Measurements from ENCODE around the gene AARS2. TPM values are rescaled to one million over a fixed set of nuclear protein-coding genes. Genes with fewer than 3 reads are reported as not detected.
A peak's percentile ranks its signal among the peaks of the same experiment; 100 is the strongest.

The AARS2 gene
- total RNA-seq, 3 donors from 2014 or later, result 12.5 to 21.1 (median 15.9) TPM

DNA sequence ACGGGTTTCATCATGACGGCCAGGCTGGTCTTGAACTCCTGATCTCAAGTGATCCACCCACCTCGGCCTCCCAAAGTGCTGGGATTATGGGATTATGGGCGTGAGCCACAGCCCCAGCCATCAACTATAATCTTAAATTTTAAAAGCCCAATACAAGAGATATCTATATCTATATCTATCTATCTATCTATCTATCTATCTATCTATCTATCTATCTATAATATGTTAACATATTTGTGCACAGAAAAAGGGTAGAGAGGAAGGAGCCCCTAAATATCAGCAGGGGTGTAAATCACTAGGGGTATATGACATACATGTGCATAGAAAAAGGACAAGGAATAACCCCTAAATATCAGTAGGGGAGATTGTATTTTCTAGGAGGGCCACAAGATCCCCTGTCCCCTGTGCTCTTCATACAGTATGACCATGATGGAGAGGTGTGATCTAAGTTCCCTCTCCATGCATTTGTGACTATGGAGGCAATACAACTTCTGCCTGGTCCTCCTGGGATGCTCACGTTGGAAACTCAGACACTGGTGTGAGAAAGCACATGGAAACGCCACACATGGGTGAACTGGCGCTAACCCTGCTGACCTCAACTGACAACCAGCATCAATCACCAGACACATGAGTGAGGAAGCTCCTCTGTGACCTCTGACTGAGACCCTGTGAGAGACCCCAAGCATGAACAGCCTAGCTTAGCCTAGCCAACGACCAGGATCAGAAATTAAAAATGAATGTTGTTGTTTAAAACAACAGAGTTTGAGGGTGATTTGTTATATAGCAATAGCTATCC lies 28.1 kb upstream of the AARS2 start:
- Histone ChIP-seq H3K4me3 (no peak overlapping the region), H3K36me3 (ENCODE audit: low read depth) (no peaks in the 10 kb centered on the region), H3K9me3 (no peaks in the 10 kb centered on the region), H3K4me1 (ENCODE audit: low read depth) (no peaks in the 10 kb centered on the region)
- TF ChIP-seq CTCF (IDR thresholded peaks at IDR 0.05), result no peak
- intact Hi-C loops (cut with DNase I, micrococcal nuclease), result no loop called here
- no peak for ATAC-seq
- no peak for DNase-seq

GRCh38 chr6:44339763-44340625 lies 26.8 kb upstream of the AARS2 start:
- ATAC-seq, result no peak
- Histone ChIP-seq H3K4me3 (no peak overlapping the region), H3K4me1 (ENCODE audit: low read depth) (no peaks in the 10 kb centered on the region), H3K9me3 (no peaks in the 10 kb centered on the region), H3K36me3 (ENCODE audit: low read depth) (no peaks in the 10 kb centered on the region)
- TF ChIP-seq CTCF (IDR thresholded peaks at IDR 0.05), result no peak
- no peak for DNase-seq
- intact Hi-C loops (cut with DNase I, micrococcal nuclease), result loop anchor here (5.0 kb wide), 1 partner anchor 73 kb away; the partner anchor contains the start of gene NFKBIE (in 2 of the 2)

DNA sequence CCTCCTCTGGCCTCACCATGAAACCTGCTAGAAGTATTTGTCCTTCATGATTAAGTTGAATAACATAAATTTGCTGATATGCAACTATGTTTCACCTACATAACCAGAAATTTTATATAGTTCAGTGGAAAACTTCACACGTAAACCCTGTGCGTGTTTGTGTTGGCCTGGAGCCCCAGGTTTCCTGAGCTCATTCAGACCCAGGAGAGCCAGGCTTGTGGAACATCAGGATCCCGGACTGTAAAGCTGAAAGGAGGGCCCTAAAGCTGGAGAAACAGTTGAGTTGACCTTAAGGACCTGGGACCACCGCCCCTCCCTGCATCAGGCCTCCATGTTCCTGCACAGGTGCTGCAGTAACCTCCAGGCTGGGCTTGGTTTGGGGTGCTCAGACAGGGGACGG lies 26.2 kb upstream of the AARS2 start:
- DNase-seq (no peak), ATAC-seq (no peak)
- intact Hi-C loops (cut with DNase I, micrococcal nuclease), result loop anchor here (5.0 kb wide), 1 partner anchor 72 kb away; the partner anchor contains the start of gene NFKBIE (in 2 of the 2)
- TF ChIP-seq CTCF (IDR thresholded peaks at IDR 0.05), result no peak
- no peaks in the 10 kb centered on the region for H3K9me3 ChIP-seq
- no peak overlapping the region for H3K4me3 ChIP-seq
- no peaks in the 10 kb centered on the region for H3K4me1 ChIP-seq (ENCODE audit: low read depth)
- H3K36me3 ChIP-seq (ENCODE audit: low read depth), result no peaks in the 10 kb centered on the region

DNA sequence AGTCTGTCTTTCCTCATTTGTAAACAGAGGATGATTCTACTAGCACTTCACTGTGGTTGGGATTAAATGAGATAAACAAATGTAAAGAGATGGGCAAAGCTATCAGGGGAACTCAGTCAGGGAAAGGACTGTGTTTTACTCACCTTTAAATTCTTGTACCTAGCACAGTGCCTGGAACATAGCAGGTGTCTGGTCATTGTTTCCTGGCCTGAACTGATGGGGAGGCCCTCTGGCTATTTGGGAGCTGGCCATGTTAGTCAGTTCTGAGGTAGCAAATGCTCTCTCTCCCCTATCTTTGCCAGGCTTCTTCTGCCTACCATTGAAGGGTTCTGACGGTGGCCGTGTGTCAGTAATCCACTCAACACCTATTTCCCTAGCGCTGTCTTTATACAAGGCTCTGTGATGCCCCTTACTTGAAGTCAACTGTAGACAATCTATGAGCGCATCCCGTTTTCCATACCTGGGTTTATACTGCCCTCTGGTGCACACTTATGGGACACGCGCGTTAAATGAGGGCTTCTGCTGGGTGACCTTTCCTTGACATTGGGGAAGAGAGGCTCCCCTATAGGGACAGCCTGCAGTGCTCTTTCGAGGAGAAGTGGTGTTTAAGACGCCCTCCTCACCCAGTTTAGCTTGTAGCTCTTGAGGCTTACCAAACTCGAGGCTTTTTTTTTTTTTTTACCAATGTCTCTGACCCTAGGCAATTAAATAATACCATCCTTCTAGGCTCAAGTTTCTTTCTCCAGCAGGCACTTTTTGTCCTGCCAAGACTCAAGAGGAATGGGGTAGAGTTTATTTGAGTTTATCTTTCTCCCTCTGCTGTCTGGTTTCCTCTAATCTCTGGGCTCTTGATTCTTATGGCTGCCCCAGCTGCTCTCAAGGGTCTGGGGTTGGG lies 25.3 kb upstream of the AARS2 start:
- no peaks in the 10 kb centered on the region for H3K36me3 ChIP-seq (ENCODE audit: low read depth)
- DNase-seq, result peak in 2 of 3 donors; percentile 73 to 84
- TF ChIP-seq CTCF (IDR thresholded peaks at IDR 0.05), result peak; percentile 37
- no peak overlapping the region for H3K4me3 ChIP-seq
- H3K9me3 ChIP-seq, result no peaks in the 10 kb centered on the region
- intact Hi-C loops (cut with DNase I, micrococcal nuclease), result loop anchor here (5.0 kb wide), 1 partner anchor 71 kb away; the partner anchor contains the start of gene NFKBIE (in 2 of the 2)
- no peaks in the 10 kb centered on the region for H3K4me1 ChIP-seq (ENCODE audit: low read depth)
- ATAC-seq, result peak; percentile 92

GRCh38 chr6:44335631-44336030 lies 22.5 kb upstream of the AARS2 start:
- Histone ChIP-seq H3K4me1 (ENCODE audit: low read depth) (no peaks in the 10 kb centered on the region), H3K9me3 (no peaks in the 10 kb centered on the region), H3K4me3 (no peak overlapping the region), H3K36me3 (ENCODE audit: low read depth) (no peaks in the 10 kb centered on the region)
- no peak for DNase-seq
- ATAC-seq, result no peak
- intact Hi-C loops (cut with DNase I, micrococcal nuclease), result loop anchor here (5.0 kb wide), 1 partner anchor 68 kb away; the partner anchor contains the start of gene NFKBIE (in 2 of the 2)
- no peak for TF ChIP-seq CTCF (IDR thresholded peaks at IDR 0.05)

All from mucosa of descending colon (tissue), 3 donors.